CD4-positive, alpha-beta memory T cell (primary cell): ENCODE data around the gene ABCA2. TPM values are rescaled to one million over a fixed set of nuclear protein-coding genes. Genes with fewer than 3 reads are reported as not detected.

Experiments used
- CTCF ChIA-PET: fragments of 350-600 bp; sonication (Branson Sonifier 250); formaldehyde crosslinking; loops from one replicate; lab custom pipeline; 2021; ENCODE audit warnings: inconsistent platforms; ENCODE audit not compliant: partially characterized antibody; lab: Charles Lee
- POLR2A ChIA-PET: fragments of 350-600 bp; sonication (Branson Sonifier 250); formaldehyde crosslinking; loops from one replicate; lab custom pipeline; 2021; ENCODE audit not compliant: partially characterized antibody; lab: Charles Lee
- DNase-seq, 5 donors: peaks; one replicate each; pipeline versions ENCODE4 v3.0.0 to v3.0.0-alpha.2; 2020 to 2022; ENCODE audit warnings: mixed read lengths in 1 of 5
- H3K27ac ChIP-seq: one replicate; pipeline ENCODE4 v1.7.0; 2013; ENCODE audit warnings: low read depth, low read length
- H3K27me3 ChIP-seq: 2 replicates; pipeline ENCODE4 v1.7.0; 2013; ENCODE audit warnings: mild to moderate bottlenecking, low read length, moderate library complexity; ENCODE audit not compliant: insufficient read depth
- H3K36me3 ChIP-seq: 2 replicates; pipeline ENCODE4 v1.7.0; 2013; ENCODE audit warnings: mild to moderate bottlenecking, low read length, moderate library complexity; ENCODE audit not compliant: insufficient read depth
- H3K4me1 ChIP-seq: 2 replicates; pipeline ENCODE4 v1.7.0; 2013; ENCODE audit warnings: mild to moderate bottlenecking, low read length, moderate library complexity; ENCODE audit not compliant: insufficient read depth
- H3K4me3 ChIP-seq, 2 donors: one replicate each; pipeline ENCODE4 v1.7.0; 2013; ENCODE audit warnings: low read length in 2 of 2, mild to moderate bottlenecking in 1 of 2
- H3K9me3 ChIP-seq, 2 donors: one replicate each; pipeline ENCODE4 v1.7.0; 2013; ENCODE audit warnings: low read length in 2 of 2, control low read depth in 1 of 2; ENCODE audit not compliant: control insufficient read depth in 1 of 2
- H3K27ac Mint-ChIP-seq, 7 donors: one replicate each; pipeline ENCODE4 v1.8.0; 2020 to 2021; ENCODE audit warnings: mixed read lengths in 7 of 7, mild to moderate bottlenecking in 6 of 7, inconsistent platforms in 3 of 7, moderate library complexity in 3 of 7
- H3K27me3 Mint-ChIP-seq, 2 donors: one replicate each; pipeline ENCODE4 v1.8.0; 2020 to 2021; ENCODE audit warnings: mixed read lengths in 2 of 2
- H3K36me3 Mint-ChIP-seq, 2 donors: one replicate each; pipeline ENCODE4 v1.8.0; 2020 to 2021; ENCODE audit warnings: mixed read lengths in 2 of 2, inconsistent platforms in 1 of 2, mild to moderate bottlenecking in 1 of 2
- H3K4me1 Mint-ChIP-seq, 4 donors: one replicate each; pipeline ENCODE4 v1.8.0; 2020 to 2021; ENCODE audit warnings: mixed read lengths in 4 of 4, mild to moderate bottlenecking in 1 of 4
- H3K4me3 Mint-ChIP-seq, 8 donors: one replicate each; pipeline ENCODE4 v1.8.0; 2020 to 2021; ENCODE audit warnings: mixed read lengths in 8 of 8, mild to moderate bottlenecking in 7 of 8, moderate library complexity in 6 of 8, inconsistent platforms in 3 of 8
- H3K9me3 Mint-ChIP-seq, 8 donors: one replicate each; pipeline ENCODE4 v1.8.0; 2020 to 2021; ENCODE audit warnings: mixed read lengths in 8 of 8, mild to moderate bottlenecking in 5 of 8, inconsistent platforms in 3 of 8, moderate library complexity in 1 of 8
- intact Hi-C: fragments of 100-400 bp; cut with micrococcal nuclease; formaldehyde crosslinking; loops from one replicate; pipeline ENCODE4 v1.15.1; 2023
- polyA plus RNA-seq, 2 donors: library from polyadenylated mRNA; unstranded; fragments of 300-500 nt; fragmentation: Illumina TruSeq; gene quantifications; one replicate each; pipeline ENCODE4 v1.2.3, GENCODE V29; 2021
- total RNA-seq, 2 experiments: library from RNA; stranded (reverse); gene quantifications; one replicate each; pipeline ENCODE4 v1.2.3, GENCODE V29; 2021

The ABCA2 gene
- total and polyA plus RNA-seq, 4 experiments from 2014 or later: 2.6 to 68.6 (median 37.3) TPM

- CTCF ChIA-PET: interaction anchor here (0.9 to 3.0 kb wide), 8 partner anchors 21 to 158 kb away, joined by 3 to 22 read pairs (median 4); partner anchors contain the start of genes ABCA2 and AJM1
- Mint-ChIP-seq H3K4me1 (peaks cover 13 to 50% (median 25%) of the 10 kb centered on the region in 4 donors), H3K27ac (peak overlapping the region; percentile 65 to 92 (median 86)), H3K36me3 (peaks cover 0 to 3% of the 10 kb centered on the region in 2 donors), H3K27me3 (no peaks in the 10 kb centered on the region), H3K9me3 (peaks cover 0 to 2% (median 0%) of the 10 kb centered on the region in 8 donors), H3K4me3 (peak overlapping the region in 7 of 8 donors; percentile 26 to 81 (median 60))
- H3K4me3 ChIP-seq: no peak overlapping the region
- no peaks in the 10 kb centered on the region for H3K27me3 ChIP-seq
- intact Hi-C loops: no loop called here
- POLR2A ChIA-PET: interaction anchor here (0.7 to 1.9 kb wide), 11 partner anchors 9 to 311 kb away, joined by 3 to 7 read pairs (median 3); partner anchors contain the start of genes ABCA2, FUT7 and PAXX
- H3K27ac ChIP-seq: no peak overlapping the region
- peak in 4 of 5 donors; percentile 40 to 53 (median 44) for DNase-seq
- H3K36me3 ChIP-seq: no peaks in the 10 kb centered on the region
- peaks cover 45% of the 10 kb centered on the region for H3K4me1 ChIP-seq
- H3K9me3 ChIP-seq: no peaks in the 10 kb centered on the region
Observed at GRCh38 chr9:137000177-137000930, 27.7 kb downstream of the ABCA2 start.

- Histone ChIP-seq H3K4me1 (peaks cover 59% of the 10 kb centered on the region), H3K27me3 (no peaks in the 10 kb centered on the region), H3K4me3 (no peak overlapping the region), H3K9me3 (no peaks in the 10 kb centered on the region), H3K36me3 (peaks cover 7% of the 10 kb centered on the region), H3K27ac (peak overlapping the region; percentile 31)
- no peaks in the 10 kb centered on the region for H3K9me3 Mint-ChIP-seq
- H3K4me3 Mint-ChIP-seq: peak overlapping the region; percentile 69 to 78 (median 76)
- ChIA-PET POLR2A (interaction anchor here (0.7 to 4.2 kb wide), 10 partner anchors 22 to 96 kb away, joined by 3 to 32 read pairs (median 5); partner anchors contain the start of gene FUT7), CTCF (interaction anchor here (2.1 to 2.7 kb wide), 4 partner anchors 30 to 155 kb away, joined by 6 to 14 read pairs (median 12); partner anchors contain the start of genes ABCA2 and AJM1)
- peaks cover 15 to 57% (median 31%) of the 10 kb centered on the region in 4 donors for H3K4me1 Mint-ChIP-seq
- H3K27ac Mint-ChIP-seq: peak overlapping the region; percentile 90 to 95 (median 92)
- H3K36me3 Mint-ChIP-seq: peaks cover 0 to 6% of the 10 kb centered on the region in 2 donors
- H3K27me3 Mint-ChIP-seq: no peaks in the 10 kb centered on the region
- DNase-seq: peak in 4 of 5 donors; percentile 32 to 66 (median 47)
- intact Hi-C loops: no loop called here
Observed at GRCh38 chr9:136997830-136998234, 30.2 kb downstream of the ABCA2 start.

GRCh38 chr9:136997371-136997770, 30.7 kb downstream of the ABCA2 start:
- H3K27me3 Mint-ChIP-seq: no peaks in the 10 kb centered on the region
- DNase-seq: no peak
- peaks cover 0 to 10% of the 10 kb centered on the region in 2 donors for H3K36me3 Mint-ChIP-seq
- peak overlapping the region; percentile 69 to 78 (median 76) for H3K4me3 Mint-ChIP-seq
- Histone ChIP-seq H3K4me3 (no peak overlapping the region), H3K36me3 (peaks cover 7% of the 10 kb centered on the region), H3K9me3 (no peaks in the 10 kb centered on the region), H3K27me3 (no peaks in the 10 kb centered on the region), H3K27ac (peak overlapping the region; percentile 31), H3K4me1 (peaks cover 62% of the 10 kb centered on the region)
- intact Hi-C loops: no loop called here
- peaks cover 15 to 62% (median 31%) of the 10 kb centered on the region in 4 donors for H3K4me1 Mint-ChIP-seq
- ChIA-PET CTCF (interaction anchor here (1.7 to 2.7 kb wide), 5 partner anchors 31 to 154 kb away, joined by 4 to 14 read pairs (median 12); partner anchors contain the start of genes ABCA2 and AJM1), POLR2A (interaction anchor here (0.8 to 6.9 kb wide), 12 partner anchors 17 to 95 kb away, joined by 3 to 57 read pairs (median 7); partner anchors contain the start of genes FUT7 and LCNL1)
- H3K27ac Mint-ChIP-seq: peak overlapping the region; percentile 90 to 95 (median 92)
- H3K9me3 Mint-ChIP-seq: no peaks in the 10 kb centered on the region

- Mint-ChIP-seq H3K4me3 (peak within 1 kb of the TSS; percentile 36 to 77 (median 71)), H3K27ac (peak within 1 kb of the TSS; percentile 57 to 93 (median 89)), H3K9me3 (no peaks in the 10 kb centered on the region), H3K4me1 (peaks cover 15 to 63% (median 31%) of the 10 kb centered on the region in 4 donors), H3K27me3 (no peaks in the 10 kb centered on the region), H3K36me3 (peaks cover 0 to 10% of the 10 kb centered on the region in 2 donors)
- intact Hi-C loops: no loop called here
- ChIA-PET POLR2A (interaction anchor here (0.6 to 6.9 kb wide), 30 partner anchors 8 to 270 kb away, joined by 3 to 57 read pairs (median 4); partner anchors contain the start of genes ABCA2, AJM1, C8G and FBXW5), CTCF (interaction anchor here (0.9 to 2.7 kb wide), 10 partner anchors 12 to 154 kb away, joined by 3 to 14 read pairs (median 5); partner anchors contain the start of genes ABCA2 and AJM1)
- Histone ChIP-seq H3K4me1 (peaks cover 62% of the 10 kb centered on the region), H3K27me3 (no peaks in the 10 kb centered on the region), H3K9me3 (no peaks in the 10 kb centered on the region), H3K4me3 (peak within 1 kb of the TSS in 1 of 2 donors; percentile 32), H3K27ac (peak within 1 kb of the TSS; percentile 39), H3K36me3 (peaks cover 7% of the 10 kb centered on the region)
- DNase-seq: peak; percentile 42 to 76 (median 49)
Observed at GRCh38 chr9:136996361-136997292, 31.4 kb downstream of the ABCA2 start, which contains the start of gene CLIC3. Gene CLIC3, minus strand, starts transcription at chr9:136996568. Its CDS starts 25 bp downstream, at chr9:136996543.

GRCh38 chr9:136995772-136996311, 32.2 kb downstream of the ABCA2 start:
- POLR2A ChIA-PET: interaction anchor here (0.6 to 6.9 kb wide), 26 partner anchors 9 to 269 kb away, joined by 3 to 57 read pairs (median 4); partner anchors contain the start of genes ABCA2, AJM1, C8G and FBXW5
- CTCF ChIA-PET: interaction anchor here (1.0 to 2.7 kb wide), 8 partner anchors 11 to 153 kb away, joined by 3 to 14 read pairs (median 6); partner anchors contain the start of gene AJM1
- Mint-ChIP-seq H3K9me3 (no peaks in the 10 kb centered on the region), H3K4me1 (peaks cover 16 to 69% (median 36%) of the 10 kb centered on the region in 4 donors), H3K36me3 (peaks cover 0 to 10% of the 10 kb centered on the region in 2 donors), H3K27me3 (no peaks in the 10 kb centered on the region), H3K4me3 (peak overlapping the region; percentile 26 to 77 (median 59)), H3K27ac (peak overlapping the region in 6 of 7 donors; percentile 53 to 93 (median 80))
- intact Hi-C loops: no loop called here
- no peak for DNase-seq
- H3K4me3 ChIP-seq: peak overlapping the region in 1 of 2 donors; percentile 32
- peaks cover 7% of the 10 kb centered on the region for H3K36me3 ChIP-seq
- no peaks in the 10 kb centered on the region for H3K27me3 ChIP-seq
- peaks cover 70% of the 10 kb centered on the region for H3K4me1 ChIP-seq
- H3K27ac ChIP-seq: peak overlapping the region; percentile 39
- no peaks in the 10 kb centered on the region for H3K9me3 ChIP-seq

GRCh38 chr9:136995362-136995761, 32.7 kb downstream of the ABCA2 start:
- H3K9me3 Mint-ChIP-seq: no peaks in the 10 kb centered on the region
- Histone ChIP-seq H3K9me3 (no peaks in the 10 kb centered on the region), H3K36me3 (peaks cover 7% of the 10 kb centered on the region), H3K27me3 (no peaks in the 10 kb centered on the region), H3K4me1 (peaks cover 68% of the 10 kb centered on the region), H3K27ac (no peak overlapping the region), H3K4me3 (no peak overlapping the region)
- ChIA-PET POLR2A (interaction anchor here (0.6 to 6.9 kb wide), 20 partner anchors 9 to 268 kb away, joined by 3 to 57 read pairs (median 8); partner anchors contain the start of genes ABCA2, AJM1, C8G and FBXW5), CTCF (interaction anchor here (1.3 to 2.7 kb wide), 6 partner anchors 11 to 152 kb away, joined by 4 to 14 read pairs (median 10); partner anchors contain the start of gene AJM1)
- H3K4me1 Mint-ChIP-seq: peaks cover 17 to 69% (median 37%) of the 10 kb centered on the region in 4 donors
- peaks cover 0 to 10% of the 10 kb centered on the region in 2 donors for H3K36me3 Mint-ChIP-seq
- intact Hi-C loops: no loop called here
- H3K4me3 Mint-ChIP-seq: no peak overlapping the region
- H3K27me3 Mint-ChIP-seq: no peaks in the 10 kb centered on the region
- DNase-seq: no peak
- H3K27ac Mint-ChIP-seq: no peak overlapping the region
